LNCaP clone FGC (cell line): ENCODE results near the gene TNS3.

Experiments used
- DNase-seq: peaks from one replicate; pipeline ENCODE4 v3.0.0-alpha.2; 2011; ENCODE audit warnings: low read depth
- H3K4me3 ChIP-seq: 2 replicates; pipeline ENCODE4 v1.5.1; 2011; ENCODE audit warnings: mild to moderate bottlenecking, low read depth, low read length, control low read depth
- TF ChIP-seq, protein P1 (sequence below): IDR thresholded peaks from 2 replicates; pipeline ENCODE4 v1.5.1; 2012; ENCODE audit warnings: mild to moderate bottlenecking; ENCODE audit not compliant: control insufficient read depth, insufficient read depth; ENCODE audit errors: extremely low read depth

Gene TNS3

GRCh38 chr7:47512481-47513176 is 69.3 kb downstream of the TNS3 start:
- TF ChIP-seq, protein P1, sequence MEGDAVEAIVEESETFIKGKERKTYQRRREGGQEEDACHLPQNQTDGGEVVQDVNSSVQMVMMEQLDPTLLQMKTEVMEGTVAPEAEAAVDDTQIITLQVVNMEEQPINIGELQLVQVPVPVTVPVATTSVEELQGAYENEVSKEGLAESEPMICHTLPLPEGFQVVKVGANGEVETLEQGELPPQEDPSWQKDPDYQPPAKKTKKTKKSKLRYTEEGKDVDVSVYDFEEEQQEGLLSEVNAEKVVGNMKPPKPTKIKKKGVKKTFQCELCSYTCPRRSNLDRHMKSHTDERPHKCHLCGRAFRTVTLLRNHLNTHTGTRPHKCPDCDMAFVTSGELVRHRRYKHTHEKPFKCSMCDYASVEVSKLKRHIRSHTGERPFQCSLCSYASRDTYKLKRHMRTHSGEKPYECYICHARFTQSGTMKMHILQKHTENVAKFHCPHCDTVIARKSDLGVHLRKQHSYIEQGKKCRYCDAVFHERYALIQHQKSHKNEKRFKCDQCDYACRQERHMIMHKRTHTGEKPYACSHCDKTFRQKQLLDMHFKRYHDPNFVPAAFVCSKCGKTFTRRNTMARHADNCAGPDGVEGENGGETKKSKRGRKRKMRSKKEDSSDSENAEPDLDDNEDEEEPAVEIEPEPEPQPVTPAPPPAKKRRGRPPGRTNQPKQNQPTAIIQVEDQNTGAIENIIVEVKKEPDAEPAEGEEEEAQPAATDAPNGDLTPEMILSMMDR, result no peak
- no peak overlapping the region for H3K4me3 ChIP-seq
- DNase-seq, result no peak

DNA sequence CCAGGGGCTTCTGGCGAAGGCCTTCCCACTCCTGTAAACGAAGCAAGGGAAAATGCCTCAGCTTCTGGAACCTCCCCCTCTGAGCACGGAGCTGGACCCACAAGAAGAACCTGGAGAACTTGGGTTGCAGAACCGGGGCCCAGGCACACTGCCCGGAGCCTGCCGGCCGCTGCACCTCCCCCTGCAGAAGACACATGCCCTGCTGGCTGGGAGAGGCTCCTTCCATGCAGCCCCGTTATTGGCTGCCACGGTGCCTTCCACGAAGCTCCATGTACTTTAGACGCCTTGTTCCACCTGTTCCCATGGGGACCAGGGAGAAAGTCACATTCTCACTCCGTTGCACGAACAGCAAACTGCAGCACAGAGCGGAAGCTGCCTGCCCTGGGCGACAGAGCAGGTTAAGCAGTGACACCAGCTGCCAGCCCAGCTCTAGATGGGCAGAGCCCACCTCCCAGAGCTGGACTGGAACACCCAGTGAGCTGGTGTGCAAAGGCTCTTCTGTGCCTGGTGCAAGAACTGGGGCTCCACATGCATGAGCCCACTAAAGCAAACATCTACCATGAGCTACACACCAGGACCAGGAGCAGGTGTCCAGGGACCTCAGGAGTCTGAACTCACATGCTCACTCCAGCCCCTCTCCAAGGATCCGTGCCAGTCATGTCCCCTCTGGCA is 70.1 kb downstream of the TNS3 start:
- TF ChIP-seq, protein P1, result no peak
- no peak for DNase-seq
- H3K4me3 ChIP-seq, result no peak overlapping the region

DNA sequence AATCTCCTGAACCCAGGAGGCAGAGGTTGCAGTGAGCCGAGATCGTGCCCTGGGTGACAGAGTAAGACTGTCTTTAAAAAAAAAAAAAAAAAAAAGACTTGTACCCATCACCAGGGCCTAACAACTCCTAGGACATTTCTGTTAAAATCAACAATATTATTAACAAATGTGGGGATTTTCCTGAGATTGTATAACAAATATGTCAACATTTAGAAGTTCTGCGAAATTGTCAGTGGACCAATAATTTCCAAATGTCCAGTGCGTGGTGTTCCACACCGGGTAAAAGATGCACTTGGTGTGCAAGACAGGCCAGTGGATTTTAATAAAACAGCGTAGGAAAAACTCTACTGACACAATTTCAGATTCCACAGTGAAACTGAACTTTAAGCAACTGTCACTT is 71.1 kb downstream of the TNS3 start:
- TF ChIP-seq, protein P1, result no peak
- H3K4me3 ChIP-seq, result no peak overlapping the region
- DNase-seq, result no peak

- TF ChIP-seq, protein P1, result no peak
- no peak for DNase-seq
These were observed 71.7 kb downstream of the TNS3 start for GRCh38 chr7:47510192-47510591.

DNA sequence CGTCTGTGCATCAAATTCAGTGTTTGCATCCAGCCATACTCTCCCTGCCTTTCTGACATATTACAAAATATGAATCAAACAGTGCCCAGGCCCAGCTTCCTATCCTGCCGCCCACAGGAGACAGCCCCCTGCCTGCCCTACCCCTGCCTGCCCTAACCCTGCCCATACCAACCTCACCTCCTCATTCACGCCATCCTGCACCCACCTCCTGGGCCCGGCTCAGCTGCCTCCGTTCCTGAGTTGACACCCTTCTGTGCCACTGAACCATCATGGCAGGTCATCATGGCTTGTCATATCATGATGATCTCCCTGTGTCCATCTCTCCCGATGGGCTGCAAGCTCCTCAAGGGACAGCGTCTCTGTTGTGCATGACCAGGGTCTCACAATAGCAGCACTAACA is 72.3 kb downstream of the TNS3 start:
- H3K4me3 ChIP-seq, result no peak overlapping the region
- DNase-seq, result no peak
- TF ChIP-seq, protein P1, result no peak

More at GRCh38 chr7:47510192-47510591, 71.7 kb downstream of the TNS3 start:
- H3K4me3 ChIP-seq, result no peak overlapping the region

GRCh38 chr7:47508389-47509380 is 73.2 kb downstream of the TNS3 start:
- TF ChIP-seq, protein P1, result no peak
- H3K4me3 ChIP-seq, result no peak overlapping the region
- DNase-seq, result no peak
